Loucy (cell line): ENCODE data around the gene PLEKHO1.

Experiments used
- H2AFZ ChIP-seq: fragments of 200-600 bp; sonication (generic); 2 replicates; pipeline ENCODE4 v1.6.0; 2016; ENCODE audit warnings: antibody characterized with exemption, mild to moderate bottlenecking, low read length, moderate library complexity
- H3F3A ChIP-seq: fragments of 200-600 bp; 2 replicates; pipeline ENCODE4 v1.6.0; 2016; ENCODE audit warnings: antibody characterized with exemption, low read depth, mild to moderate bottlenecking
- H3K27me3 ChIP-seq: fragments of 200-600 bp; sonication (generic); 2 replicates; pipeline ENCODE4 v1.6.1; 2014; ENCODE audit warnings: low read length, mild to moderate bottlenecking; ENCODE audit not compliant: insufficient read depth, poor library complexity, severe bottlenecking
- H3K36me3 ChIP-seq: fragments of 200-600 bp; sonication (generic); 2 replicates; pipeline ENCODE4 v1.6.1; 2016; ENCODE audit warnings: low read length; ENCODE audit not compliant: insufficient read depth
- H3K4me1 ChIP-seq: fragments of 200-600 bp; sonication (generic); 2 replicates; pipeline ENCODE4 v1.5.1; 2014; ENCODE audit warnings: low read length, mild to moderate bottlenecking; ENCODE audit not compliant: insufficient read depth, poor library complexity, severe bottlenecking
- H3K4me2 ChIP-seq: fragments of 200-600 bp; sonication (generic); 2 replicates; pipeline ENCODE4 v1.6.0; 2014; ENCODE audit warnings: antibody characterized with exemption, low read length, low read depth, mild to moderate bottlenecking; ENCODE audit not compliant: poor library complexity, severe bottlenecking
- H3K4me3 ChIP-seq: fragments of 200-600 bp; sonication (generic); 2 replicates; pipeline ENCODE4 v1.5.1; 2014; ENCODE audit warnings: low read length, mild to moderate bottlenecking, mixed read lengths; ENCODE audit not compliant: poor library complexity, severe bottlenecking
- H3K79me2 ChIP-seq: fragments of 200-600 bp; sonication (generic); 2 replicates; pipeline ENCODE4 v1.6.1; 2014; ENCODE audit warnings: low read length; ENCODE audit not compliant: insufficient read depth
- H3K9ac ChIP-seq: fragments of 200-600 bp; sonication (generic); 2 replicates; pipeline ENCODE4 v1.6.0; 2014; ENCODE audit warnings: mild to moderate bottlenecking, low read depth, low read length, moderate library complexity; ENCODE audit not compliant: poor library complexity, severe bottlenecking
- H3K9me2 ChIP-seq: fragments of 200-600 bp; sonication (generic); replicated peaks from 2 replicates; pipeline ENCODE4 v1.6.1; 2016; ENCODE audit warnings: low read depth, low read length, mixed read lengths
- H3K9me3 ChIP-seq: fragments of 200-600 bp; sonication (generic); 2 replicates; pipeline ENCODE4 v1.6.1; 2014; ENCODE audit warnings: mild to moderate bottlenecking, antibody characterized with exemption, low read length, low read depth; ENCODE audit not compliant: insufficient read depth
- H4K20me1 ChIP-seq: fragments of 200-600 bp; sonication (generic); 2 replicates; pipeline ENCODE4 v1.6.0; 2014; ENCODE audit warnings: antibody characterized with exemption, low read length, mild to moderate bottlenecking; ENCODE audit not compliant: insufficient read depth, poor library complexity, severe bottlenecking
- EZH2phosphoT487 ChIP-seq: fragments of 200-600 bp; IDR thresholded peaks from 2 replicates; pipeline ENCODE4 v1.6.1; 2018; ENCODE audit warnings: antibody characterized with exemption, mild to moderate bottlenecking, moderate library complexity, borderline replicate concordance
- TF ChIP-seq, protein P1 (sequence below): fragments of 200-600 bp; sonication (generic); conservative IDR thresholded peaks from 2 replicates; pipeline ENCODE4 v1.5.1; 2014; ENCODE audit warnings: mild to moderate bottlenecking, antibody characterized with exemption, low read length

The PLEKHO1 gene

GRCh38 chr1:150152182-150152536 is 2.4 kb downstream of the PLEKHO1 start:
- peak overlapping the region; percentile 79 for H3K4me2 ChIP-seq
- peaks cover 33% of the 10 kb centered on the region for H4K20me1 ChIP-seq
- H3F3A ChIP-seq: peaks cover 6% of the 10 kb centered on the region; the same call in 1 of the 2 replicates
- H3K9me3 ChIP-seq: no peaks in the 10 kb centered on the region
- peak overlapping the region; percentile 94 for H3K4me3 ChIP-seq
- peaks cover 43% of the 10 kb centered on the region for H3K36me3 ChIP-seq
- peaks cover 63% of the 10 kb centered on the region for H3K4me1 ChIP-seq
- H3K79me2 ChIP-seq: peaks cover 91% of the 10 kb centered on the region
- H3K9ac ChIP-seq: peak overlapping the region; percentile 100
- TF ChIP-seq, protein P1, sequence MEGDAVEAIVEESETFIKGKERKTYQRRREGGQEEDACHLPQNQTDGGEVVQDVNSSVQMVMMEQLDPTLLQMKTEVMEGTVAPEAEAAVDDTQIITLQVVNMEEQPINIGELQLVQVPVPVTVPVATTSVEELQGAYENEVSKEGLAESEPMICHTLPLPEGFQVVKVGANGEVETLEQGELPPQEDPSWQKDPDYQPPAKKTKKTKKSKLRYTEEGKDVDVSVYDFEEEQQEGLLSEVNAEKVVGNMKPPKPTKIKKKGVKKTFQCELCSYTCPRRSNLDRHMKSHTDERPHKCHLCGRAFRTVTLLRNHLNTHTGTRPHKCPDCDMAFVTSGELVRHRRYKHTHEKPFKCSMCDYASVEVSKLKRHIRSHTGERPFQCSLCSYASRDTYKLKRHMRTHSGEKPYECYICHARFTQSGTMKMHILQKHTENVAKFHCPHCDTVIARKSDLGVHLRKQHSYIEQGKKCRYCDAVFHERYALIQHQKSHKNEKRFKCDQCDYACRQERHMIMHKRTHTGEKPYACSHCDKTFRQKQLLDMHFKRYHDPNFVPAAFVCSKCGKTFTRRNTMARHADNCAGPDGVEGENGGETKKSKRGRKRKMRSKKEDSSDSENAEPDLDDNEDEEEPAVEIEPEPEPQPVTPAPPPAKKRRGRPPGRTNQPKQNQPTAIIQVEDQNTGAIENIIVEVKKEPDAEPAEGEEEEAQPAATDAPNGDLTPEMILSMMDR: no peak
- TF ChIP-seq EZH2phosphoT487: no peak
- peaks cover 8% of the 10 kb centered on the region for H3K27me3 ChIP-seq
- no peak overlapping the region for H2AFZ ChIP-seq
- H3K9me2 ChIP-seq: no peaks in the 10 kb centered on the region

GRCh38 chr1:150152772-150153456 is 3.2 kb downstream of the PLEKHO1 start:
- no peaks in the 10 kb centered on the region for H3K9me3 ChIP-seq
- peak overlapping the region; percentile 79 for H3K4me2 ChIP-seq
- TF ChIP-seq EZH2phosphoT487: no peak
- TF ChIP-seq, protein P1: no peak
- no peaks in the 10 kb centered on the region for H3K9me2 ChIP-seq
- H3F3A ChIP-seq: peaks cover 6% of the 10 kb centered on the region; the same call in 1 of the 2 replicates
- peak overlapping the region; percentile 94 for H3K4me3 ChIP-seq
- H3K27me3 ChIP-seq: peaks cover 8% of the 10 kb centered on the region
- peaks cover 39% of the 10 kb centered on the region for H4K20me1 ChIP-seq
- peaks cover 50% of the 10 kb centered on the region for H3K36me3 ChIP-seq
- H3K4me1 ChIP-seq: peaks cover 59% of the 10 kb centered on the region
- peaks cover 95% of the 10 kb centered on the region for H3K79me2 ChIP-seq
- no peak overlapping the region for H2AFZ ChIP-seq
- H3K9ac ChIP-seq: peak overlapping the region; percentile 100

DNA sequence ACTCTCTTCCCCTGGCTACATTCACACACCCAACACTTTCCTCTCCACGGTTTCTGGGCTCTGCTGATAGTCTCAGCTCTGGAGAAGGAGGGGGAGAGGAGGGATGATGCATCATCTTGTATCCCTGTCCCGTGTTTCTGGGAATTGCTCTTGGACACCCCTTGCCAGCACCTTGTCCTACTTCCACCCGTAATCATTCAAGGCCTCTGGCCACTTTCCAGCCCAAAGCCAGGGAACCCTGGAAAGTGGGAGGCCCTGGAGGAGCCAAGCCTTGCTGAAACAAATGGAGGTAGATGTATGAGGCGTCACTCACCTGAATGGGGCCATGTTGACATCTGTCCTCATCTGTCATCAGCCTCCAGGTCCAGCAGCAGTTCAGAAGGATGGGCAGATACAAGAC is 4.4 kb downstream of the PLEKHO1 start:
- Histone ChIP-seq H3K36me3 (peaks cover 61% of the 10 kb centered on the region), H3K4me2 (peak overlapping the region; percentile 79), H3K9me2 (no peaks in the 10 kb centered on the region), H2AFZ (no peak overlapping the region), H3F3A (peaks cover 6% of the 10 kb centered on the region; the same call in 1 of the 2 replicates), H3K79me2 (peaks cover 95% of the 10 kb centered on the region), H3K9ac (peak overlapping the region; percentile 100), H3K9me3 (no peaks in the 10 kb centered on the region), H4K20me1 (peaks cover 40% of the 10 kb centered on the region), H3K4me3 (peak overlapping the region; percentile 94), H3K4me1 (peaks cover 51% of the 10 kb centered on the region), H3K27me3 (peaks cover 8% of the 10 kb centered on the region)
- TF ChIP-seq, protein P1: no peak
- no peak for TF ChIP-seq EZH2phosphoT487
